Measurements from ENCODE around the gene ASGR2.

- TF ChIP-seq CTCF (IDR thresholded peaks at IDR 0.05; ENCODE audit: poor library complexity, severe bottlenecking) = no peak
- TF ChIP-seq POLR2AphosphoS5 (IDR thresholded peaks at IDR 0.05) = no peak
These were observed 31.5 kb upstream of the ASGR2 start for GRCh38 chr17:7146115-7146514.
